Measurements from ENCODE around the gene FHL1.
"Not testable (repeated sequence)": the region's sequence is repeated elsewhere in the genome, so short reads cannot be mapped to it uniquely, and the experiment has no call there.

Gene FHL1

DNA sequence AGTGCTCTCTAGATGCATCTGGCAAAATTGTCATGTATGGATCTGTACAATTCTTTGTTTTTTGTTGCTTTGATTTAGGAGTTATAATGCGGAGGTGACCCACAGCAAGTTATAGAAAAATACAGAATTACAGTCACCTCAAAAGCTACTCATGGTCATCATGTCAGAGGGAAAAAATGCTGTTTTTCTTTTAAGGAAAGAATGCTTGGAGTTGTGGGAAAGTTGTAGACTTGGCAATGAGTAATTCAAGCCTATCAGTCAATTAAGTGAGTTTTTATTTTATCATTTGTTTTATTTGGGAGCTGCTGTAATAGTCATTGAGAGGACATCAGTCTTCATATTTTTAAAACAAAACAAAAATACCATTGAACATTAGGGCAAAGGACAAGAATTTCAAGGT, 16.4 kb downstream of the FHL1 start:
- Histone ChIP-seq H3K27ac (no peak overlapping the region), H3K4me3 (IDR thresholded peaks at IDR 0.05; ENCODE audit: insufficient read depth, low read depth, low read length) (no peak overlapping the region), H3K27me3 (ENCODE audit: insufficient read depth, low read depth) (no peaks in the 10 kb centered on the region), H3K36me3 (ENCODE audit: insufficient read depth) (no peaks in the 10 kb centered on the region), H3K4me1 (ENCODE audit: low read depth, poor library complexity, severe bottlenecking) (peaks cover 10% of the 10 kb centered on the region), H3K9ac (no peak overlapping the region), H2AFZ (ENCODE audit: low read depth) (no peak overlapping the region), H3K79me2 (ENCODE audit: insufficient read depth, low read depth) (no peaks in the 10 kb centered on the region), H4K20me1 (ENCODE audit: insufficient read depth) (no peaks in the 10 kb centered on the region), H3K4me2 (no peak overlapping the region)
- TF ChIP-seq CTCF (conservative IDR thresholded peaks at IDR 0.05; ENCODE audit: low read depth, low read length) = no peak

DNA sequence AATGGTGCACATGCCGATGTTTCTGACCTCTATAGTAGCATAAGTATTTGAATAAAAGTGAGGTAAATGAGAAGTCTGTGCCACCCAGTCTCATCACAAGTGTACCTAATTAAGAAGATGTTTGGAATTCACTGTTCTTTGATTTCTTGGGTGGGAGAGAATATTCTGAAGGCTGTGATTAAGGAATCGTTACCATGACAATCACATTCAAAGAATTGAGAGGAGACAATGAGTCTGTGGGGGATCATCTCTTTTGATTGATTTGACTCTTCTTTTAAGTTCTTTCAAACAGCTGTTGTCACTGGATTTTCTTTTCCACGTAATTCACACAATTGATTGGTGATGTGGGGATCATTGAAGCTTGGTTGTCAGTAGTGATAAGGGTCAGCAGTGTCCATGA, 18.1 kb downstream of the FHL1 start:
- peaks cover 10% of the 10 kb centered on the region for H3K4me1 ChIP-seq (ENCODE audit: low read depth, poor library complexity, severe bottlenecking)
- no peak overlapping the region for H3K4me3 ChIP-seq (IDR thresholded peaks at IDR 0.05; ENCODE audit: insufficient read depth, low read depth, low read length)
- no peak overlapping the region for H3K4me2 ChIP-seq
- no peak for TF ChIP-seq CTCF (conservative IDR thresholded peaks at IDR 0.05; ENCODE audit: low read depth, low read length)
- no peaks in the 10 kb centered on the region for H3K27me3 ChIP-seq (ENCODE audit: insufficient read depth, low read depth)
- no peaks in the 10 kb centered on the region for H4K20me1 ChIP-seq (ENCODE audit: insufficient read depth)
- no peak overlapping the region for H2AFZ ChIP-seq (ENCODE audit: low read depth)
- H3K9ac ChIP-seq = no peak overlapping the region
- no peak overlapping the region for H3K27ac ChIP-seq
- no peaks in the 10 kb centered on the region for H3K36me3 ChIP-seq (ENCODE audit: insufficient read depth)
- H3K79me2 ChIP-seq (ENCODE audit: insufficient read depth, low read depth) = no peaks in the 10 kb centered on the region

- H3K9ac ChIP-seq = no peak overlapping the region
- H3K27me3 ChIP-seq (ENCODE audit: insufficient read depth, low read depth) = no peaks in the 10 kb centered on the region
- H3K4me1 ChIP-seq (ENCODE audit: low read depth, poor library complexity, severe bottlenecking) = peaks cover 10% of the 10 kb centered on the region
- H4K20me1 ChIP-seq (ENCODE audit: insufficient read depth) = no peaks in the 10 kb centered on the region
- H3K79me2 ChIP-seq (ENCODE audit: insufficient read depth, low read depth) = no peaks in the 10 kb centered on the region
- no peaks in the 10 kb centered on the region for H3K36me3 ChIP-seq (ENCODE audit: insufficient read depth)
- no peak overlapping the region for H3K27ac ChIP-seq
- no peak overlapping the region for H3K4me2 ChIP-seq
- H3K4me3 ChIP-seq (IDR thresholded peaks at IDR 0.05; ENCODE audit: insufficient read depth, low read depth, low read length) = no peak overlapping the region
- TF ChIP-seq CTCF (conservative IDR thresholded peaks at IDR 0.05; ENCODE audit: low read depth, low read length) = no peak
- H2AFZ ChIP-seq (ENCODE audit: low read depth) = no peak overlapping the region
Observed at GRCh38 chrX:136166221-136166855, 19.0 kb downstream of the FHL1 start.

GRCh38 chrX:136167989-136168388, 20.7 kb downstream of the FHL1 start:
- not testable (repeated sequence) for H3K4me1 ChIP-seq (ENCODE audit: low read depth, poor library complexity, severe bottlenecking); H3K9ac ChIP-seq; H3K79me2 ChIP-seq (ENCODE audit: insufficient read depth, low read depth); H3K27me3 ChIP-seq (ENCODE audit: insufficient read depth, low read depth); H3K36me3 ChIP-seq (ENCODE audit: insufficient read depth); H3K4me3 ChIP-seq (IDR thresholded peaks at IDR 0.05; ENCODE audit: insufficient read depth, low read depth, low read length); H4K20me1 ChIP-seq (ENCODE audit: insufficient read depth); H3K4me2 ChIP-seq; H3K27ac ChIP-seq; H2AFZ ChIP-seq (ENCODE audit: low read depth)

GRCh38 chrX:136168929-136169735, 21.8 kb downstream of the FHL1 start:
- Histone ChIP-seq H3K4me3 (IDR thresholded peaks at IDR 0.05; ENCODE audit: insufficient read depth, low read depth, low read length) (no peak overlapping the region), H3K4me1 (ENCODE audit: low read depth, poor library complexity, severe bottlenecking) (no peaks in the 10 kb centered on the region), H4K20me1 (ENCODE audit: insufficient read depth) (no peaks in the 10 kb centered on the region), H3K4me2 (no peak overlapping the region), H3K27ac (no peak overlapping the region), H3K36me3 (ENCODE audit: insufficient read depth) (no peaks in the 10 kb centered on the region), H2AFZ (ENCODE audit: low read depth) (no peak overlapping the region), H3K27me3 (ENCODE audit: insufficient read depth, low read depth) (no peaks in the 10 kb centered on the region), H3K79me2 (ENCODE audit: insufficient read depth, low read depth) (no peaks in the 10 kb centered on the region), H3K9ac (no peak overlapping the region)
- TF ChIP-seq CTCF (conservative IDR thresholded peaks at IDR 0.05; ENCODE audit: low read depth, low read length) = no peak
